GM12891 (cell line): ENCODE measurements around the gene TEDC2.
"Not testable (repeated sequence)": the region's sequence is repeated elsewhere in the genome, so short reads cannot be mapped to it uniquely, and the experiment has no call there.

ENCODE experiments used
- DNase-seq: peaks from one replicate; pipeline ENCODE4 v3.0.0; 2011; ENCODE audit warnings: low spot score; ENCODE audit not compliant: insufficient read length
- FAIRE-seq: peaks from 2 replicates; lab custom pipeline; 2011; peaks lifted over from hg19 to GRCh38; lab: Jason Lieb, UNC
- PAX5 ChIP-seq: IDR thresholded peaks from 2 replicates; pipeline ENCODE4 v1.6.1; 2011; ENCODE audit warnings: low read length, moderate library complexity, mild to moderate bottlenecking; ENCODE audit not compliant: insufficient read depth, severe bottlenecking
- POLR2A ChIP-seq: IDR thresholded peaks from 2 replicates; pipeline ENCODE4 v1.6.1; 2011; ENCODE audit warnings: low read depth, low read length, control low read depth
- POLR2AphosphoS5 ChIP-seq: IDR thresholded peaks from 2 replicates; pipeline ENCODE4 v1.6.1; 2011; ENCODE audit warnings: low read depth, low read length, control low read depth
- POU2F2 ChIP-seq: IDR thresholded peaks from 2 replicates; pipeline ENCODE4 v1.6.1; 2011; ENCODE audit warnings: low read depth, mild to moderate bottlenecking, control low read depth, low read length, moderate library complexity
- SPI1 ChIP-seq: IDR thresholded peaks from 2 replicates; pipeline ENCODE4 v1.6.1; 2011; ENCODE audit warnings: low read depth, low read length, control low read depth
- TAF1 ChIP-seq: IDR thresholded peaks from 2 replicates; pipeline ENCODE4 v1.6.1; 2011; ENCODE audit warnings: low read depth, low read length, control low read depth

TEDC2 gene

GRCh38 chr16:2437032-2437790 is 22.7 kb upstream of the TEDC2 start:
- FAIRE-seq: no peak
- DNase-seq: no peak
- TF ChIP-seq PAX5 (no peak), POU2F2 (no peak), SPI1 (no peak)

DNA sequence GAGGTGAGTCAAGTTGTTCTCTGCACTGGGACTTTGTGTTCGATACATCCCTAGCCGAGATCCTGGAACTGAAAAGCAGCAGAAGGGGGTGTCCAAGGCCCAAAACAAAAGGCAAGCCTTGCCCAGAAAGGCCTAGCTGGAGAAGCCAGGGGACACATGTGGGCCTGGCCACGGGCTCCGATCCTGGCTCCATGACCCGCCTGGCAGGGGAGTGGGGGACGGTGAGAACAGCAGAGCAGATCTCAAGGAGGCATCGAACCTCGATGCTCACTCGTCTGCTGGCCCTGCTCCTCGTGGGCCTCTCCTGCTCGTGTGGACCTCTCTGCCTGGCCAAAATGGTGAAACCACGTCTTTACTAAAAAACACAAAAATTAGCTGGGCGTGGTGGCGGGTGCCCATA is 21.8 kb upstream of the TEDC2 start:
- TF ChIP-seq PAX5 (no peak), TAF1 (no peak), POU2F2 (no peak), POLR2AphosphoS5 (no peak), SPI1 (no peak), POLR2A (no peak)
- DNase-seq (no peak), FAIRE-seq (no peak)

- TF ChIP-seq POLR2A (no peak), SPI1 (no peak), POLR2AphosphoS5 (no peak), PAX5 (no peak)
- DNase-seq: no peak
- FAIRE-seq: no peak
Measured at GRCh38 chr16:2439598-2439997, 20.3 kb upstream of the TEDC2 start.

GRCh38 chr16:2441143-2441804 is 18.6 kb upstream of the TEDC2 start:
- not testable (repeated sequence) for DNase-seq, FAIRE-seq

DNA sequence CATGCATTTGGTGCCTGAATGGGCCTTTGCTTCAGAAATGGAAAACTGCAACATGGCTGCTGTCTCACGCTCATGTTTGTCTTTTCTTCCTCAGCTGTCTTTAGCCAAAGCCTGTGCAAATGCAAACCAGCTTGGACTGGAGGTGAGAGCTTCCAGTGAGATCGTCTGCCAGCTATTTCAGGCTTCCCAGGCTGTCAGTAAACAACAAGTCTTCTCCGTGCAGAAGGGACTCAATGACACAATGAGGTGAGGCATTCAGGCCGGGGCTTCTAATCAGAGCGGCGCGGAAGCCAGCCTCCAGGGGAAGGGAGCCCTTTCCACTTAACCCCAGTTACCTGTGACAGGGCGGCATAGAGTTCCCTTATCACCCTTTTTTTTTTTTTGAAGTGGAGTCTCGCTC is 16.4 kb upstream of the TEDC2 start:
- TF ChIP-seq POU2F2 (no peak), POLR2AphosphoS5 (no peak), PAX5 (no peak), TAF1 (no peak), POLR2A (no peak)
- FAIRE-seq (no peak), DNase-seq (no peak)

- no peak for DNase-seq
- FAIRE-seq: no peak
- TF ChIP-seq POLR2AphosphoS5 (no peak), SPI1 (no peak), POU2F2 (no peak), TAF1 (no peak), POLR2A (no peak), PAX5 (no peak)
Measured at GRCh38 chr16:2447920-2448583, 11.9 kb upstream of the TEDC2 start.

- FAIRE-seq: no peak
- TF ChIP-seq SPI1 (no peak), POU2F2 (no peak), PAX5 (no peak), TAF1 (no peak), POLR2A (no peak), POLR2AphosphoS5 (no peak)
- no peak for DNase-seq
Measured at GRCh38 chr16:2449118-2449517, 10.8 kb upstream of the TEDC2 start.

- no peak for TF ChIP-seq POLR2AphosphoS5
- TF ChIP-seq TAF1: no peak
- TF ChIP-seq POLR2A: no peak
- TF ChIP-seq PAX5: no peak
- TF ChIP-seq SPI1: no peak
- TF ChIP-seq POU2F2: no peak
- FAIRE-seq: no peak
- no peak for DNase-seq
Measured at GRCh38 chr16:2450535-2450934, 9.4 kb upstream of the TEDC2 start.

DNA sequence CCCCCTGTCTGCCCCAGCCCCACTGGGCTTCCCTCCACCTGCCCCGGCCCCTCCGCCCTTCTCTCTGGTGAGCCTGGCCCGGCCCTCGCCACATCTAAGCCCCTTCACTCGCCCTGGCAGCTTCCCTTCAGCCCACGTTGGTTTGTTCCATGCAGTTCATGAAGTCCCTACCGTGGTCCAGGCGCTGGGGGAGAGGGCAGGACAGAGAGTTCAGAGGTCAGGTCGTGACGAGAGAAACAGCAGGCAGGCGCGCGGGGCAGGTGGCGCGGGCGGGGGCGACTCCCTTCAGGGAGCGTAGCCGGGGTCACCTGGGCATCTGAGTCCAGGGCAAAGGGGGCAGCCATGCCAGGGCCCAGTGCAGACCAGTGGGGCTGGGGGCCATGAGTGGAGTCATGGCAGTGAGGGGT is 8.9 kb upstream of the TEDC2 start:
- TF ChIP-seq SPI1 (no peak), POLR2A (no peak), TAF1 (no peak), PAX5 (no peak), POLR2AphosphoS5 (no peak), POU2F2 (no peak)
- FAIRE-seq (no peak), DNase-seq (no peak)
